KMS-11 (cell line): Measurements from ENCODE around the gene WDR13.

Source experiments
- H2AFZ ChIP-seq: fragments of 200-600 bp; sonication (generic); 2 replicates; pipeline ENCODE4 v1.6.1; 2016; ENCODE audit warnings: antibody characterized with exemption, mixed run types, low read depth
- H3K27ac ChIP-seq: fragments of 200-600 bp; sonication (generic); 2 replicates; pipeline ENCODE4 v1.6.1; 2016; ENCODE audit warnings: mild to moderate bottlenecking, mixed run types
- H3K27me3 ChIP-seq: fragments of 200-600 bp; sonication (generic); 2 replicates; pipeline ENCODE4 v1.6.1; 2017; ENCODE audit warnings: mild to moderate bottlenecking, low read depth, mixed run types, moderate library complexity; ENCODE audit not compliant: insufficient read depth
- H3K36me3 ChIP-seq: fragments of 200-600 bp; sonication (generic); 2 replicates; pipeline ENCODE4 v1.6.1; 2017; ENCODE audit warnings: mild to moderate bottlenecking, mixed run types; ENCODE audit not compliant: insufficient read depth
- H3K4me1 ChIP-seq: fragments of 200-600 bp; sonication (generic); 2 replicates; pipeline ENCODE4 v1.6.1; 2016; ENCODE audit warnings: mild to moderate bottlenecking, low read depth, mixed run types; ENCODE audit not compliant: poor library complexity, severe bottlenecking
- H3K4me2 ChIP-seq: fragments of 200-600 bp; sonication (generic); 2 replicates; pipeline ENCODE4 v1.7.0; 2016; ENCODE audit warnings: mild to moderate bottlenecking, mixed run types
- H3K4me3 ChIP-seq: fragments of 200-600 bp; sonication (generic); IDR thresholded peaks from 2 replicates; pipeline ENCODE4 v1.6.1; 2017; ENCODE audit warnings: low read depth, low read length, mixed read lengths; ENCODE audit not compliant: insufficient read depth
- H3K79me2 ChIP-seq: fragments of 200-600 bp; sonication (generic); 2 replicates; pipeline ENCODE4 v1.6.1; 2016; ENCODE audit warnings: low read depth, mixed run types; ENCODE audit not compliant: insufficient read depth
- H3K9ac ChIP-seq: fragments of 200-600 bp; sonication (generic); 2 replicates; pipeline ENCODE4 v1.6.1; 2016; ENCODE audit warnings: mild to moderate bottlenecking, mixed run types
- H4K20me1 ChIP-seq: fragments of 200-600 bp; sonication (generic); 2 replicates; pipeline ENCODE4 v1.6.1; 2016; ENCODE audit warnings: mild to moderate bottlenecking, mixed run types; ENCODE audit not compliant: insufficient read depth
- TF ChIP-seq, protein P1 (sequence below): fragments of 200-600 bp; sonication (generic); conservative IDR thresholded peaks from 2 replicates; pipeline ENCODE4 v1.6.1; 2017; ENCODE audit warnings: low read depth, mild to moderate bottlenecking, antibody characterized with exemption, low read length, moderate library complexity, mixed read lengths

Gene WDR13

DNA sequence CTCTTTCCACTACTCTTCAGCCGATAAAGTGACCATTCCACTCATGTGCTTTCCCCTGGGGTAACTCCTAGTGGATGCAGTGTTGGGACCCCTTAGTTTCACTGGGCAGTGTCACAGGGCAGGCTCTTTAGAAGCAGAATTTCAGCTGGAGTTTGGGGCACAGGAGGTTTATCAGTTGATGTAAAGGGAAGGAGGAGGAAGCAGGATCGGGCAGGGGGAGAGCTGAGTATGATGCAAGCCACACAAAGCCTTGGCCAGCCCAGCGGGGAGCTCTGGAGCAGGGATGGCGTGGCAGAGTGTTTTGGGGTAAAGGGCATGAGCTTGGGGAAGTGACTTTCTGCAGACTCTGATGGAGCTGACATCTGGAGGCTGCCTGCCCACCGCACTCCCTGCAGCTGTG lies 19.3 kb downstream of the WDR13 start:
- no peak overlapping the region for H2AFZ ChIP-seq
- TF ChIP-seq, protein P1, sequence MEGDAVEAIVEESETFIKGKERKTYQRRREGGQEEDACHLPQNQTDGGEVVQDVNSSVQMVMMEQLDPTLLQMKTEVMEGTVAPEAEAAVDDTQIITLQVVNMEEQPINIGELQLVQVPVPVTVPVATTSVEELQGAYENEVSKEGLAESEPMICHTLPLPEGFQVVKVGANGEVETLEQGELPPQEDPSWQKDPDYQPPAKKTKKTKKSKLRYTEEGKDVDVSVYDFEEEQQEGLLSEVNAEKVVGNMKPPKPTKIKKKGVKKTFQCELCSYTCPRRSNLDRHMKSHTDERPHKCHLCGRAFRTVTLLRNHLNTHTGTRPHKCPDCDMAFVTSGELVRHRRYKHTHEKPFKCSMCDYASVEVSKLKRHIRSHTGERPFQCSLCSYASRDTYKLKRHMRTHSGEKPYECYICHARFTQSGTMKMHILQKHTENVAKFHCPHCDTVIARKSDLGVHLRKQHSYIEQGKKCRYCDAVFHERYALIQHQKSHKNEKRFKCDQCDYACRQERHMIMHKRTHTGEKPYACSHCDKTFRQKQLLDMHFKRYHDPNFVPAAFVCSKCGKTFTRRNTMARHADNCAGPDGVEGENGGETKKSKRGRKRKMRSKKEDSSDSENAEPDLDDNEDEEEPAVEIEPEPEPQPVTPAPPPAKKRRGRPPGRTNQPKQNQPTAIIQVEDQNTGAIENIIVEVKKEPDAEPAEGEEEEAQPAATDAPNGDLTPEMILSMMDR, result no peak
- no peaks in the 10 kb centered on the region for H4K20me1 ChIP-seq
- H3K36me3 ChIP-seq, result no peaks in the 10 kb centered on the region
- H3K4me3 ChIP-seq, result no peak overlapping the region
- no peaks in the 10 kb centered on the region for H3K27me3 ChIP-seq
- no peak overlapping the region for H3K4me2 ChIP-seq
- H3K79me2 ChIP-seq, result no peaks in the 10 kb centered on the region
- H3K27ac ChIP-seq, result no peak overlapping the region
- H3K4me1 ChIP-seq, result no peaks in the 10 kb centered on the region
- H3K9ac ChIP-seq, result no peak overlapping the region

DNA sequence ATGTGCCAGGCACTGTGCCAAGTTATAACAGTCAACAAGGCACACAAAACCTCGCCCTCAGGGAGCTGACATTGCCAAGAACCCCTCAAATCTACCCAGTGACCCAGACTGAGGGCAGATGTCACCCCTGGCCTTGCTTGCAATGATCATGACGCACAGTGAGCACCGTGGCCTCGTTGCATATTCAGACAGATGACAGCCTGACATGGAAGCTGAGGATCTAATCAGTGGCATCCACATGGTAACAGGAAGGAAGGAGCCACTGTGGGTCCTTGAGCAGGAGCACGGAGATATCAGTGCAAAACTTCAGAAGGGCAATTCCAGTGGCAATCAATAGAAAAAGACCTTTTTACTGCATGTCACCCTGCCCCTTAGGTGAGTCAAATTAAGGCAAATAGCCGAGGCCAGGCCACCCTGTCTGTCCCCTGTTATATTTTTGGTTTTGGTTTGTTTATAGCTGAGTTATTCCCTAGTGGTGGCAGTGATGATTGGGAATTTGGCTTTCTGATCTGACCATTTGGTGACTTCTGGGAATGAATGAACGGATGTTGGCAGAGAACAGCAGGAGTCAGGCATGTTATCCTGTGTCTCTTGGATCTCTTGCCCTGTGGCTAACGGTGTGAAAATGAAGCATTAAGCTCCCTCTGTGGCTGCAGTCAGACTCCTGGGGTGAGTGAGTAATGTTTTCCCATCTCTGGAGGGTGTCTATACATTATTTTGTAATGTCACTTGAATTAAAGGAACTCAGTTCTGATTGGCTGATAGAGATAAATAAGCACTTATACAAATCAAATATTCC lies 20.4 kb downstream of the WDR13 start:
- H3K27me3 ChIP-seq, result no peaks in the 10 kb centered on the region
- H3K4me1 ChIP-seq, result no peaks in the 10 kb centered on the region
- H3K36me3 ChIP-seq, result no peaks in the 10 kb centered on the region
- no peak overlapping the region for H2AFZ ChIP-seq
- H3K9ac ChIP-seq, result no peak overlapping the region
- TF ChIP-seq, protein P1, result no peak
- no peak overlapping the region for H3K4me2 ChIP-seq
- H3K79me2 ChIP-seq, result no peaks in the 10 kb centered on the region
- no peaks in the 10 kb centered on the region for H4K20me1 ChIP-seq
- H3K27ac ChIP-seq, result no peak overlapping the region
- no peak overlapping the region for H3K4me3 ChIP-seq

DNA sequence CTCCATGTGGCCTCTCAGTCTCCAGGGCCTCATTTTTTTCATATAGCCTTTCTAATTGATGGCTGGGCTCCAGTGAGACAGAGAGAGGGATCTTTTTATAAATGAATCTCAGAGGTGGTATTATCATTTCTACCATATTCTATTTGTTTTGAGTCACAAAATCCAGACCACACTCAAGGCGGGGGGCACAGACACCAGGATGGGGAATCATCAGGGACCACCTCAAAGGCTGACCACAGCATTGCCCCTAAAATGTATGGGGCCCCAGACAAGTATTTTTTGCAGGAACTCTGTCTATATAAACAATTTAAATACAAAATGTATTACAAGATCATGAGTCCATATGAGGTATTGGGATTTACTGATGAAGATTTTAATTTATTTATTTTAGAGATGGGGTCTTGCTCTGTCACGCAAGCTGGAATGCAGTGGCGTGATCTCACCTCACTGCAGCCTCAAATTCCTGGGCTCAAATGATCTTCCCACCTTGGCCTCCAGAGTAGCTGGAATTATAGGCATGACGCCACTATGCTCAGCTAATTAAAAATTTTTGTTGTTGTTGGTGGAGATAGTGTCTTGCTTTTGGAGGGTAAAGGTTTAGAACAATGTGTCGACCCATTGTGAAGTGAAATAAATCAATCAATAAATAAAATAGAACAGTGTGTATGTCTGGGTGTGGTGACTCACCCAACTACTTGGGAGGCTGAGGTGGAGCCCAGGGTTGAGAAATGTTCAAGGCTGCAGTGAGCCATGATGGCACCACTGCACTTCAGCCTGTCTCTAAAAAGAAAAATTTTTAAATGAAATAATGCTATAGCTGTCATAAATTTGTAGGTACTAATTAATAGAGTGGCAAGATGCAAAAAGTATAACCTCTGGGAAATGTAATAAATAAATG lies 29.4 kb downstream of the WDR13 start:
- no peaks in the 10 kb centered on the region for H4K20me1 ChIP-seq
- TF ChIP-seq, protein P1, result no peak

DNA sequence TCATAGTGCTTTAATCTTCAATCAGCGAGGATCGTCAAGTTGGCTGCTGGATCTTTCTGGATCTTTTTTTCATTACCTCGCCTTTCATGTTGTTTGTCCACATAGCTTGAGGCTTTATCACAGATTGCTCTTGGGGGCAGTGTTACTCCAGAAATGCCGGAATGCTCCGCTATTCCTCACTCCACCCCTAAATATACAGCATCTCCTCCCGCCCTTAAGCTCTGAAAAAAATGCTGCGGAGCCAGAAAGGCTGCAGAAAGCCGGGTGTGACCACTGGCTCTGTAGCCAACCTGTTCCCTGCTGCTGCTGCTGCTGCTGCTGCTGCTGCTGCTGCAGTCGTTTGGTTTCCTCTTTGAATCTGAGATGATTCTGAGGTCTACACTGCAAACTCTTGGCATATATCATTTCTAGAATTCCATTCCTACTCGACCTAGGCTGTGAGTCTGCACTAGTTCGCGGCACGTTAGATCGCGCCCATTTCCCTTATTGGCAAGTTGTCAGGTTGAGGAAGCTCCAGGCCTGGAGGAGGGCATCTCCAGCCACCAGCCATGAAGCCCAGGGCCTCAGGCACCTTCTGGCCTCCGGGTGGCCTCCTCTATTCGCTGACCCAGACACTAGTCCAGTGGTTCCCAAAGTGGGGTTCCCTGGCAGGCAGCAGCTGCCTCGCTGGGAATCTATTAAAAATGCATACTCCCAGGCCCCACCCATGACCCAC lies 34.2 kb downstream of the WDR13 start:
- peak overlapping the region; percentile 69 for H3K4me2 ChIP-seq
- no peaks in the 10 kb centered on the region for H3K79me2 ChIP-seq
- peaks cover 11% of the 10 kb centered on the region for H3K4me1 ChIP-seq
- H3K4me3 ChIP-seq, result no peak overlapping the region
- H3K27me3 ChIP-seq, result no peaks in the 10 kb centered on the region
- no peak overlapping the region for H3K9ac ChIP-seq
- TF ChIP-seq, protein P1, result peak; percentile 64
- no peaks in the 10 kb centered on the region for H4K20me1 ChIP-seq
- H3K27ac ChIP-seq, result peak overlapping the region; percentile 36
- no peaks in the 10 kb centered on the region for H3K36me3 ChIP-seq
- peak overlapping the region; percentile 74; the same call in 1 of the 2 replicates for H2AFZ ChIP-seq

More for the DNA sequence above, 29.4 kb downstream of the WDR13 start:
- Histone ChIP-seq H3K4me3 (no peak overlapping the region), H3K27me3 (no peaks in the 10 kb centered on the region), H2AFZ (no peak overlapping the region), H3K27ac (no peak overlapping the region), H3K79me2 (no peaks in the 10 kb centered on the region), H3K4me1 (no peaks in the 10 kb centered on the region), H3K36me3 (no peaks in the 10 kb centered on the region), H3K9ac (no peak overlapping the region), H3K4me2 (no peak overlapping the region)
